ENCODE data around the gene APEX1. TPM values are rescaled to one million over a fixed set of nuclear protein-coding genes. Genes with fewer than 3 reads are reported as not detected.

The APEX1 gene
- total RNA-seq, 1 donor from 2014 or later: 328 TPM

- DNase-seq (ENCODE audit: low read depth): no peak
- Histone ChIP-seq H3K4me3 (ENCODE audit: low read depth, low read length) (no peak overlapping the region), H3K27me3 (ENCODE audit: control insufficient read depth, insufficient read depth, low read length) (no peaks in the 10 kb centered on the region), H3K36me3 (ENCODE audit: control insufficient read depth, insufficient read depth, low read length) (peaks cover 2% of the 10 kb centered on the region)
- no peak for TF ChIP-seq CTCF (IDR thresholded peaks at IDR 0.05; ENCODE audit: insufficient read depth, low read length, poor library complexity, severe bottlenecking)
Measured at GRCh38 chr14:20456971-20457370, 1.9 kb downstream of the APEX1 start.

- TF ChIP-seq CTCF (IDR thresholded peaks at IDR 0.05; ENCODE audit: insufficient read depth, low read length, poor library complexity, severe bottlenecking): no peak
- no peak overlapping the region for H3K4me3 ChIP-seq (ENCODE audit: low read depth, low read length)
- no peaks in the 10 kb centered on the region for H3K27me3 ChIP-seq (ENCODE audit: control insufficient read depth, insufficient read depth, low read length)
- H3K36me3 ChIP-seq (ENCODE audit: control insufficient read depth, insufficient read depth, low read length): peaks cover 2% of the 10 kb centered on the region
- DNase-seq (ENCODE audit: low read depth): no peak
Measured at GRCh38 chr14:20458031-20458789, 3.2 kb downstream of the APEX1 start.

GRCh38 chr14:20460458-20461224 lies 5.6 kb downstream of the APEX1 start:
- Histone ChIP-seq H3K4me3 (ENCODE audit: low read depth, low read length) (peak overlapping the region; percentile 83), H3K36me3 (ENCODE audit: control insufficient read depth, insufficient read depth, low read length) (peaks cover 2% of the 10 kb centered on the region), H3K27me3 (ENCODE audit: control insufficient read depth, insufficient read depth, low read length) (no peaks in the 10 kb centered on the region)
- TF ChIP-seq CTCF (IDR thresholded peaks at IDR 0.05; ENCODE audit: insufficient read depth, low read length, poor library complexity, severe bottlenecking): no peak
- DNase-seq (ENCODE audit: low read depth): no peak

- Histone ChIP-seq H3K36me3 (ENCODE audit: control insufficient read depth, insufficient read depth, low read length) (peaks cover 2% of the 10 kb centered on the region), H3K27me3 (ENCODE audit: control insufficient read depth, insufficient read depth, low read length) (no peaks in the 10 kb centered on the region), H3K4me3 (ENCODE audit: low read depth, low read length) (peak within 1 kb of the TSS; percentile 83)
- no peak for TF ChIP-seq CTCF (IDR thresholded peaks at IDR 0.05; ENCODE audit: insufficient read depth, low read length, poor library complexity, severe bottlenecking)
- peak; percentile 100 for DNase-seq (ENCODE audit: low read depth)
Measured at GRCh38 chr14:20461225-20462141, 6.5 kb downstream of the APEX1 start, which contains the start of gene PIP4P1. PIP4P1 (minus strand) TSS chr14:20461434; CDS start chr14:20461325, 109 bp downstream.

GRCh38 chr14:20468764-20469241 lies 13.8 kb downstream of the APEX1 start:
- H3K36me3 ChIP-seq (ENCODE audit: control insufficient read depth, insufficient read depth, low read length): no peaks in the 10 kb centered on the region
- no peak for TF ChIP-seq CTCF (IDR thresholded peaks at IDR 0.05; ENCODE audit: insufficient read depth, low read length, poor library complexity, severe bottlenecking)
- peak overlapping the region; percentile 86 for H3K4me3 ChIP-seq (ENCODE audit: low read depth, low read length)
- DNase-seq (ENCODE audit: low read depth): no peak
- no peaks in the 10 kb centered on the region for H3K27me3 ChIP-seq (ENCODE audit: control insufficient read depth, insufficient read depth, low read length)

Measured in kidney epithelial cell (primary cell).